ENCODE measurements around the gene VSTM1.

GRCh38 chr19:54021363-54021762, 42.3 kb downstream of the VSTM1 start:
- TF ChIP-seq CTCF (IDR thresholded peaks at IDR 0.05) = no peak
- no peak for TF ChIP-seq EZH2 (IDR thresholded peaks at IDR 0.05)
- no peak for TF ChIP-seq EZH2phosphoT487 (IDR thresholded peaks at IDR 0.05)
